PFSK-1 (cell line): ENCODE results near the gene CELF5.

ENCODE experiments used
- FOXP2 ChIP-seq: optimal IDR thresholded peaks from 2 replicates; pipeline ENCODE3; 2011; ENCODE audit warnings: borderline replicate concordance, control low read depth, inconsistent platforms; ENCODE audit not compliant: insufficient read depth; ENCODE audit errors: extremely low read length, extremely low read depth
- POLR2AphosphoS5 ChIP-seq: IDR thresholded peaks from 2 replicates; pipeline ENCODE4 v1.6.1; 2012; ENCODE audit warnings: low read depth, mild to moderate bottlenecking, control low read depth, low read length, moderate library complexity
- REST ChIP-seq, 2 experiments: IDR thresholded peaks; 2 replicates each; pipeline versions ENCODE4 v1.6.1 to v1.8.0; 2011 to 2012; ENCODE audit warnings: low read depth in 2 of 2, low read length in 2 of 2, control low read depth in 1 of 2, inconsistent platforms in 1 of 2, mild to moderate bottlenecking in 1 of 2, moderate library complexity in 1 of 2; ENCODE audit not compliant: insufficient read depth in 1 of 2
- SIN3A ChIP-seq: IDR thresholded peaks from 2 replicates; pipeline ENCODE4 v1.6.1; 2012; ENCODE audit warnings: mild to moderate bottlenecking, low read length, moderate library complexity, borderline replicate concordance; ENCODE audit not compliant: insufficient read depth
- TAF1 ChIP-seq: IDR thresholded peaks from 2 replicates; pipeline ENCODE4 v1.6.1; 2012; ENCODE audit warnings: low read length, control low read depth, borderline replicate concordance; ENCODE audit not compliant: insufficient read depth

- TF ChIP-seq POLR2AphosphoS5, result no peak
- no peak for TF ChIP-seq TAF1
- no peak for TF ChIP-seq REST (IDR thresholded peaks at IDR 0.05; ENCODE audit: insufficient read depth in 1 of 2, low read depth in 2 of 2, low read length in 2 of 2)
- TF ChIP-seq FOXP2, result no peak
- TF ChIP-seq SIN3A, result no peak
Measured at GRCh38 chr19:3183721-3184641, 40.5 kb upstream of the CELF5 start.
